Measurements from ENCODE around the gene RFX7.

RFX7 gene

GRCh38 chr15:56244038-56244810, 545 bp upstream of the RFX7 start:
- peak; percentile 74 for DNase-seq (ENCODE audit: low read depth)

- DNase-seq (ENCODE audit: low read depth), result peak; percentile 9
These were observed 1.0 kb downstream of the RFX7 start for GRCh38 chr15:56242576-56243162.

- peak; percentile 4 for DNase-seq (ENCODE audit: low read depth)
These were observed 2.1 kb downstream of the RFX7 start for GRCh38 chr15:56241374-56242105.

GRCh38 chr15:56240390-56240789, 3.3 kb downstream of the RFX7 start:
- DNase-seq (ENCODE audit: low read depth), result no peak

GRCh38 chr15:56236197-56236596, 7.5 kb downstream of the RFX7 start:
- peak; percentile 22 for DNase-seq (ENCODE audit: low read depth)

GRCh38 chr15:56234804-56235203, 8.9 kb downstream of the RFX7 start:
- DNase-seq (ENCODE audit: low read depth), result no peak

- DNase-seq (ENCODE audit: low read depth), result no peak
These were observed 10.1 kb downstream of the RFX7 start for GRCh38 chr15:56233549-56233948.

- no peak for DNase-seq (ENCODE audit: low read depth)
These were observed 11.6 kb downstream of the RFX7 start for GRCh38 chr15:56232058-56232457.

- DNase-seq (ENCODE audit: low read depth), result no peak
These were observed 14.8 kb downstream of the RFX7 start for GRCh38 chr15:56228854-56229253.

- DNase-seq (ENCODE audit: low read depth), result no peak
These were observed 15.3 kb downstream of the RFX7 start for GRCh38 chr15:56228352-56228751.

GRCh38 chr15:56227780-56228179, 15.9 kb downstream of the RFX7 start:
- DNase-seq (ENCODE audit: low read depth), result no peak

GRCh38 chr15:56227306-56227705, 16.4 kb downstream of the RFX7 start:
- DNase-seq (ENCODE audit: low read depth), result no peak

- DNase-seq (ENCODE audit: low read depth), result no peak
These were observed 18.2 kb downstream of the RFX7 start for GRCh38 chr15:56225520-56225919.

GRCh38 chr15:56222302-56222701, 21.4 kb downstream of the RFX7 start:
- no peak for DNase-seq (ENCODE audit: low read depth)

- DNase-seq (ENCODE audit: low read depth), result peak; percentile 5
These were observed 26.3 kb downstream of the RFX7 start for GRCh38 chr15:56217341-56217740.

- DNase-seq (ENCODE audit: low read depth), result peak; percentile 76
These were observed 27.9 kb downstream of the RFX7 start for GRCh38 chr15:56215769-56216168.

GRCh38 chr15:56211960-56212550, 31.6 kb downstream of the RFX7 start:
- no peak for DNase-seq (ENCODE audit: low read depth)

- DNase-seq (ENCODE audit: low read depth), result no peak
These were observed 32.6 kb downstream of the RFX7 start for GRCh38 chr15:56211064-56211463.

GRCh38 chr15:56208641-56209155, 35.0 kb downstream of the RFX7 start:
- DNase-seq (ENCODE audit: low read depth), result peak; percentile 56

- no peak for DNase-seq (ENCODE audit: low read depth)
These were observed 35.5 kb downstream of the RFX7 start for GRCh38 chr15:56208185-56208584.

- no peak for DNase-seq (ENCODE audit: low read depth)
These were observed 36.0 kb downstream of the RFX7 start for GRCh38 chr15:56207711-56208110.

GRCh38 chr15:56207092-56207491, 36.6 kb downstream of the RFX7 start:
- DNase-seq (ENCODE audit: low read depth), result no peak

Data from EH (cell line).